HCEC 1CT (cell line): ENCODE results near the gene NFASC.

ENCODE experiments used
- DNase-seq: peaks from one replicate; pipeline ENCODE4 v3.0.0-alpha.2; 2017

NFASC gene

DNA sequence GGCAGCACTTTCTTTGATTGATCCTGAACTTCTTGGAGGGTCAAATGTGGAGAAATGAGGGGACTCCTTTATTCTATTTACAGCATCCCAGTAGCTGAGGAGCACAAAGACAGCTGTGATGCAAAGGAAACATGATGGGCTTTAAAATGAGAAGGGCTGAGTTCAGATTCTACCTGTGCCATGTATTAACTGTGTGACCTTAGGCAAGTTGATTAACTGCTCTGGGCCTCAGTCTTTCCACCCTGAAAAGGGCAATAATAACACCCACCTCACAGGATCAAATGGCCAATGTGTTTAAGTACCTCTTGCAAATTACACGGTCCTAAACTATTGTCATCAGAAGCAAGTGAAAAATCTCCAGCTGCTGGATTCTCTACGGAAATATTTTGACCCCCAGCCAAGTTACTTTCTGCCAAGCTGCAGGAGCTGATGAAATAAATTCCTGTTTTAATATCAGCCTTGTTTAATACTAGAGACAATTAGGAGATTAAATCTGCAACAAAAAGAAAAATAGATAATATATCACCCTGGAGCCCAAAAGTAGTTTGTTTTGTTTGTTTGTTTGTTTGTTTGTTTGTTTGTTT is 197.9 kb downstream of the NFASC start:
- no peak for DNase-seq

DNA sequence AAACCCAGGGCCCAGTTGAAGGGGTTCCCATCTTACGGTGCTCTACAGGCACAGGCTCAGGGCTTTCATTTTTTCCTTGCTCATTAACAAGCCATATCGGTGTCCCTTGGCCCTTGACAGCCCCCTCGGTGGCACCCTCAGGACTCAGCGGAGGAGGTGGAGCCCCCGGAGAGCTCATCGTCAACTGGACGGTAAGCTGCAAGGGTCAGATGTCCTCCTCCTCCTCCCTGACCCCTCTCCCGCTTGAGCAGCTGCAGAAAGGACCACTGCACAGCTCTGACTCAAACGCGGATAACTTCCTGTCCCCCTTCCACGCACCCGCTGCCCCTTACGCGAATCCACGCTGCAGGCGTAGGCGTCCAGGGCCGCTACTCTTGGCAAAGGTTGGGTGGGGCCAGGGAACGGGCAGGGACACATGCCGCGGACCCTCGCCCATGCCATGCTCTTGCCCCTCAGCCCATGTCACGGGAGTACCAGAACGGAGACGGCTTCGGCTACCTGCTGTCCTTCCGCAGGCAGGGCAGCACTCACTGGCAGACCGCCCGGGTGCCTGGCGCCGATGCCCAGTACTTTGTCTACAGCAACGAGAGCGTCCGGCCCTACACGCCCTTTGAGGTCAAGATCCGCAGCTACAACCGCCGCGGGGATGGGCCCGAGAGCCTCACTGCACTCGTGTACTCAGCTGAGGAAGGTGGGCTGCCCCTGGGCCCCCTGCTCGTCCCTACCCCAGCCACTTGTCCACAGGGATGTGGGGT is 198.9 kb downstream of the NFASC start:
- no peak for DNase-seq

- DNase-seq: no peak
These were observed 200.4 kb downstream of the NFASC start for GRCh38 chr1:205071028-205071409.

- no peak for DNase-seq
These were observed 201.1 kb downstream of the NFASC start for GRCh38 chr1:205071801-205072200.

- no peak for DNase-seq
These were observed 201.6 kb downstream of the NFASC start for GRCh38 chr1:205072286-205072685.
